K562 treated with DMSO at 1 percent for 24 hours (cell line): ENCODE results near the gene ASB5. TPM values are rescaled to one million over a fixed set of nuclear protein-coding genes. Genes with fewer than 3 reads are reported as not detected.

Experiments used
- total RNA-seq: library from RNA; unstranded; fragments of 300-600 nt; gene quantifications from 2 replicates; pipeline ENCODE4 v1.2.3, GENCODE V29; 2022; ENCODE audit warnings: low read depth; ENCODE audit not compliant: insufficient read depth

Gene ASB5
- total RNA-seq, result not detected in 2 replicates

GRCh38 chr4:176268963-176269362 is at the start of gene ASB5:
Gene ASB5, minus strand, starts transcription at chr4:176269222. Its CDS starts 114 bp downstream, at chr4:176269108.

GRCh38 chr4:176195184-176195978 is 73.6 kb downstream of the ASB5 start, which contains the start of gene SPATA4:
Gene SPATA4, minus strand, starts transcription at chr4:176195585. Its CDS starts 23 bp downstream, at chr4:176195562.

Other genes with a start within 250 kb of the ASB5 start
- not detected in 2 replicates for gene WDR17, start 203.4 kb downstream of the ASB5 start, total RNA-seq
- not detected in 2 replicates for gene SPATA4, start 73.6 kb downstream of the ASB5 start, total RNA-seq
- gene SPCS3, start 50.7 kb upstream of the ASB5 start, total RNA-seq, result 52.5 and 63.8 TPM in 2 replicates